Measurements from ENCODE around the gene ASIC1.
A peak's percentile ranks its signal among the peaks of the same experiment; 100 is the strongest.

Gene ASIC1

DNA sequence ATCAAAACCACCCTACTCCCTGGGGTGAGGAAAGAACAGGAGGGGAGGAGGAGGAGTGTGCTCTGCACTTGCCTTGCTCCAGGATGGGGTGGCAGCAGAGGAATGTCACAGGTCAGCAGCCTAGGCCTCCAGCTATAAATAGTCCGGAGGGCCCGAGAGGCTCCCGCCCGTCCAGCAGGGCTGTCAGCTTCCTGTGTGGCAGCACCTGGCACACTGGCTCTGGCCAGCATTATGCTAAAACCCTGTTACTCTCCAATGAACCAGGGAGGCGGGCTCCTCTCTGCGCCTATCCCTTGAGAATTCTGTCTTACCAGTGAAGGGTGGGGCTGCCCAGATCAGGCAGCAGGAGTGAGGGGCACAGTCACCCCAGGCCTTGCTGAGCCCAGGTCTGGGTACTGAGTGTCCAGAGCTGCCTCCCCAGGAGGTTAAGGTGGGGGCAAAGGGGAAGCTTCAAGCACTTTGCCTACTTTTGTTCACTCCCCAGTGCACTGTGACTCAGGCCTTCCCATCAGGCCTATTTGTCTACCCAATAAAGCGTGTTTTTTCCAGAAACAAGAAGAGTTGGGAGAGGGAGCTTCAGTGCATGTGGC lies 53.5 kb downstream of the ASIC1 start:
- TF ChIP-seq, protein P1, sequence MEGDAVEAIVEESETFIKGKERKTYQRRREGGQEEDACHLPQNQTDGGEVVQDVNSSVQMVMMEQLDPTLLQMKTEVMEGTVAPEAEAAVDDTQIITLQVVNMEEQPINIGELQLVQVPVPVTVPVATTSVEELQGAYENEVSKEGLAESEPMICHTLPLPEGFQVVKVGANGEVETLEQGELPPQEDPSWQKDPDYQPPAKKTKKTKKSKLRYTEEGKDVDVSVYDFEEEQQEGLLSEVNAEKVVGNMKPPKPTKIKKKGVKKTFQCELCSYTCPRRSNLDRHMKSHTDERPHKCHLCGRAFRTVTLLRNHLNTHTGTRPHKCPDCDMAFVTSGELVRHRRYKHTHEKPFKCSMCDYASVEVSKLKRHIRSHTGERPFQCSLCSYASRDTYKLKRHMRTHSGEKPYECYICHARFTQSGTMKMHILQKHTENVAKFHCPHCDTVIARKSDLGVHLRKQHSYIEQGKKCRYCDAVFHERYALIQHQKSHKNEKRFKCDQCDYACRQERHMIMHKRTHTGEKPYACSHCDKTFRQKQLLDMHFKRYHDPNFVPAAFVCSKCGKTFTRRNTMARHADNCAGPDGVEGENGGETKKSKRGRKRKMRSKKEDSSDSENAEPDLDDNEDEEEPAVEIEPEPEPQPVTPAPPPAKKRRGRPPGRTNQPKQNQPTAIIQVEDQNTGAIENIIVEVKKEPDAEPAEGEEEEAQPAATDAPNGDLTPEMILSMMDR (IDR thresholded peaks at IDR 0.05; ENCODE audit: insufficient read depth, low read depth, low read length, missing control alignments), result no peak
- DNase-seq (ENCODE audit: low read depth), result peak; percentile 18
- no peak overlapping the region for H3K4me3 ChIP-seq (ENCODE audit: low read length)

GRCh38 chr12:50111395-50111692 lies 53.9 kb downstream of the ASIC1 start:
- TF ChIP-seq, protein P1 (IDR thresholded peaks at IDR 0.05; ENCODE audit: insufficient read depth, low read depth, low read length, missing control alignments), result no peak
- DNase-seq (ENCODE audit: low read depth), result no peak
- H3K4me3 ChIP-seq (ENCODE audit: low read length), result peak overlapping the region; percentile 40

- peak; percentile 100 for DNase-seq (ENCODE audit: low read depth)
- TF ChIP-seq, protein P1 (IDR thresholded peaks at IDR 0.05; ENCODE audit: insufficient read depth, low read depth, low read length, missing control alignments), result peak; percentile 91
- peak within 1 kb of the TSS; percentile 92 for H3K4me3 ChIP-seq (ENCODE audit: low read length)
Observed at GRCh38 chr12:50111693-50112455, 54.5 kb downstream of the ASIC1 start, which contains the start of gene COX14. COX14 (plus strand) TSS chr12:50112236; CDS start chr12:50120044, 7,808 bp downstream.

- DNase-seq (ENCODE audit: low read depth), result no peak
Observed at GRCh38 chr12:50112456-50113218, 55.2 kb downstream of the ASIC1 start.

DNA sequence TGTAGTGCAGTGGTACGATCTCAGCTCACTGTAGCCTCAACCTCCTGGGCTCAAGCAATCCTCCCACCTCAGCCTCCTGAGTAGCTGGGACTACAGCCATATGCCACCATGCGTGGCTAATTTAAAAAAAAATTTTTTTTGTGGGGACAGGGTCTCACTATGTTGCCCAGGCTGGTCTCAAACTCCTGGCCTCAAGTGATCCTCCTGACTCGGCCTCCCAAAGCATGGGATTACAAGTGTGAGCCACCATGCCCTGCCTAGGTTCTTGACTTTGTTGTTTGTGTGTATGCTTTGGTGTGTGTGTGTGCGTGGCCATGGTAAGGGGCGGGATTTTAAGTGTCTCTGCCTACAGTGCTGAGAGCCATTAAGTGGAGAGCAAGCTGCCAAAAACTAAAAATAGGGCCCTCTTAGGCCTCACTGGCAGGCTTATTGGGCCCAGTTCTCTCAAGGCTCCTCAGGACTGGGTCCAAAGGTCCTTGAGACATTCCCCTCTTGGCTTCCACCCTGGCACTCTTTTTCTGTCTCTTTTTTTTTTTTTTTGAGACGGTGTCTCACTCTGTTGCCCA lies 59.7 kb downstream of the ASIC1 start:
- no peak for DNase-seq (ENCODE audit: low read depth)
- TF ChIP-seq, protein P1 (IDR thresholded peaks at IDR 0.05; ENCODE audit: insufficient read depth, low read depth, low read length, missing control alignments), result no peak
- H3K4me3 ChIP-seq (ENCODE audit: low read length), result no peak overlapping the region

More at GRCh38 chr12:50112456-50113218, 55.2 kb downstream of the ASIC1 start:
- H3K4me3 ChIP-seq (ENCODE audit: low read length), result peak overlapping the region; percentile 92
- TF ChIP-seq, protein P1 (IDR thresholded peaks at IDR 0.05; ENCODE audit: insufficient read depth, low read depth, low read length, missing control alignments), result no peak

DNA sequence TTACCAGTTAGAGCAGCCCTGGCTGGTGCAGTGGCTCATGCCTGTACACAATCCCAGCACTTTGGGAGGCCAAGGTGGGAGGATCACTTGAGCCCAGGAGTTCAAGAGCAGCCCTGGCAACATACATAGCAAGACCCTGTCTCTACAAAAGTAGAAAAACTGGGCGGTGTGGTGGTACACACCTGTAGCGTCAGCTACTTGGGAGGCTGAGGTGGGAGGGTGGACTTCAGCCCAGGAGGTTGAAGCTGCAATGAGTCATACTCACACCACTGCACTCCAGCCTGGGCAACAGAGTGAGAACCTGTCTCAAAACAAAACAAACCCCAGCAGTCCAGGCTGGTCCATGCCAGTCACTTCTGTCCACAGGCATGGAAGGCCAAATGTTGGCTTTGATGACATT lies 62.0 kb downstream of the ASIC1 start:
- TF ChIP-seq, protein P1 (IDR thresholded peaks at IDR 0.05; ENCODE audit: insufficient read depth, low read depth, low read length, missing control alignments), result no peak
- DNase-seq (ENCODE audit: low read depth), result no peak
- H3K4me3 ChIP-seq (ENCODE audit: low read length), result no peak overlapping the region

Data from epithelial cell of esophagus (primary cell).